Fibroblast of the conjunctiva (primary cell): ENCODE results near the gene DECR2.
A peak's percentile ranks its signal among the peaks of the same experiment; 100 is the strongest.
"Not testable (repeated sequence)": the region's sequence is repeated elsewhere in the genome, so short reads cannot be mapped to it uniquely, and the experiment has no call there.

Source experiments
- DNase-seq: peaks from one replicate; pipeline ENCODE4 v3.0.0-alpha.2; 2010; ENCODE audit warnings: low read depth

The DECR2 gene

GRCh38 chr16:400061-400591 lies 1.6 kb upstream of the DECR2 start:
- DNase-seq, result no peak

GRCh38 chr16:404971-405486 lies 3.3 kb downstream of the DECR2 start:
- DNase-seq, result no peak

- DNase-seq, result no peak
These were observed 4.1 kb downstream of the DECR2 start for GRCh38 chr16:405548-406506.

- DNase-seq, result no peak
These were observed 5.6 kb downstream of the DECR2 start for GRCh38 chr16:407253-407652.

- no peak for DNase-seq
These were observed 9.0 kb downstream of the DECR2 start for GRCh38 chr16:410516-411178.

GRCh38 chr16:411576-412265 lies 10.0 kb downstream of the DECR2 start:
- DNase-seq, result no peak

GRCh38 chr16:414395-415169 lies 12.9 kb downstream of the DECR2 start:
- DNase-seq, result no peak

- not testable (repeated sequence) for DNase-seq
These were observed 13.4 kb downstream of the DECR2 start for GRCh38 chr16:415170-415498.

- not testable (repeated sequence) for DNase-seq
These were observed 20.5 kb downstream of the DECR2 start for GRCh38 chr16:422179-422578.

GRCh38 chr16:424033-424622 lies 22.4 kb downstream of the DECR2 start:
- peak; percentile 97 for DNase-seq

GRCh38 chr16:424623-425081 lies 23.0 kb downstream of the DECR2 start:
- no peak for DNase-seq

- peak; percentile 66 for DNase-seq
These were observed 23.5 kb downstream of the DECR2 start, which contains the start of gene RAB11FIP3 for GRCh38 chr16:425082-425718. TSS of gene RAB11FIP3 (plus strand) at chr16:425649. CDS start at chr16:426007, 358 bp downstream.

GRCh38 chr16:425740-426114 lies 24.0 kb downstream of the DECR2 start:
- no peak for DNase-seq

- no peak for DNase-seq
These were observed 24.6 kb downstream of the DECR2 start for GRCh38 chr16:426115-426905.

- DNase-seq, result no peak
These were observed 25.2 kb downstream of the DECR2 start for GRCh38 chr16:426906-427249.

- no peak for DNase-seq
These were observed 25.6 kb downstream of the DECR2 start for GRCh38 chr16:427250-427649.

- DNase-seq, result no peak
These were observed 29.2 kb downstream of the DECR2 start for GRCh38 chr16:430904-431303.

GRCh38 chr16:440627-441026 lies 38.9 kb downstream of the DECR2 start:
- DNase-seq, result no peak

GRCh38 chr16:441447-441846 lies 39.8 kb downstream of the DECR2 start:
- no peak for DNase-seq

- DNase-seq, result no peak
These were observed 41.3 kb downstream of the DECR2 start for GRCh38 chr16:442976-443375.
